NCI-H82 treated with DMSO at 0.1 percent for 48 hours (cell line): ENCODE results near the gene HPSE2.

Experiments used
- DNase-seq: peaks from one replicate; lab custom pipeline; 2025; ENCODE audit not compliant: unreplicated experiment; lab: John Stamatoyannopoulos, UW

HPSE2 gene

DNA sequence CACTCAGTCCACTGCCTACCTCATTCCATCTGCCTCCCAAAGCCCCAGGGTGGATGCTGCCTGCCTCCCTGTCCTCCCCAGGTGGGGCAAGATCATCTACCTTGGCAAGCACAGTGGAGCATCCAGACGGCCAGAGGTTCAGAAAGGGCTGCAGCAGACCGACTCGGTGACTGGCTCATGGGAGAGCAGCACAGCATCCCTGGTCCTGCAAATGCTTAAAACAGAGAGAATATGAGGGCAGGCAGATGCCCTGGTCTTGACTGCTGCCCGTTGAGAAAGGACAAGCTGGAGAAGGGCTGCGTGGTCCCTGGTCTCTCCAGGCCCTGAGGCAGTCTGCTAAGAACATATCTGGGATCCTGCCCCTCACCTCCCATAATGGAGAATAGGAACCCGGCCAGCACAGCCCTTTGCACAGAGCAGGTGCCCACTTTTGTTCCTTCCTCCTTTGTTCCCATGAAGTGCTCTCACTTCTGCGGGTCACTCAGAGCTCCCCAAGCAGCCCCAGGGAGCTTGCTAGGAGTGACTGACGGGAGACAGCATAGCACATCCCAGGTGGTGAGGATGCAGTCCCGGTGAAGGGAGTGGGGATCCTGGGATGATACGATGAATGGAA, 790.3 kb downstream of the HPSE2 start:
- no peak for DNase-seq

DNA sequence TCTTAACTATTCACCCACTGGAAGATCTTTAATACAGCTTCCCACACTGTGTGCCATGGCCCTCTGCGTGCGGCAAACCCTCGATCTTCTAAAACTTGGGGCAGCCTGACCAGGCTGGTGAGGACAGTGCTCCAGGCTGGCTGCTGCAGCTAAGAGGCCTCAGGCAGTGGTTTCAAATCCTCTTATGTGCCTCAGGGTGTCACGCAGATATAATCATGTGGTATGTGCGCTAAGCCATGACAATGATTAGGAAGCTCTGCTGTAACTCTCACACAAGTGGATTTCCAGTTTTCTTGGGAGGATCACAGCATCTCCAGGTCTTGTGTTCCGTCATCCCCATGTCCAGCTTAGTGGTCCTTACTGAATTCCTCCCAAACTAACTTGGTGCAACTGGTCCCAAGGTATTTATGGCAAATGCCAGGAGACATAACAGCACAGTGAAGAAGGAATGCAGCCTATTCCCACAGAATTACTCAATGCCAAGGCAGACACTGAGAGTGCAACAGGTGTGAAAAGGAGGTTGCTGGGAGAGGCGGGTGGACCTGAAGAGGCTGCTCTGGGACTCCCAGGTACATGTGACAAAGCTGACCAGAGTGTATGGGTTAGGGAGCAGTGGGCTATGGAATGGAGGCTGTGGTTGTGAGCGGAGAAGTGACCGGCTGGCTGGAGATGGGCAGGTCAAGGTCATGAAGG, 791.2 kb downstream of the HPSE2 start:
- DNase-seq = peak; percentile 40

DNA sequence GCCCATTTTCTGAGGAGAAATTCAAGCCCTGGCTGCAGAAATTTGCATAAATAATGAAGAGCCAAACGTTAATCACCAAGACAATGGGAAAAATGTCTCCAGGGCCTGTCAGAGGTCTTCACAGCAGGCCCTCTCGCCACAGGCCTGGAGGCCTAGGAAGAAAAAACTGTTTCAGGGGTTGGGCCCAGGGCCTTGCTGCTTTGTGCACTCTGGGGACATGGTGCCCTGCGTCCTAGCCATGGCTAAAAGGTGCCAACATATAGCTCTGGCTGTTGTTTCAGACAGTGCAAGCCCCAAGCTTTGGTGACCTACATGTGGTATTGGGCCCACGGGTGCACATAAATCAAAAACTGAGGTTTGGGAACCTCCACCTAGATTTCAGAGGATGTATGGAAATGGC, 796.9 kb downstream of the HPSE2 start:
- no peak for DNase-seq

DNA sequence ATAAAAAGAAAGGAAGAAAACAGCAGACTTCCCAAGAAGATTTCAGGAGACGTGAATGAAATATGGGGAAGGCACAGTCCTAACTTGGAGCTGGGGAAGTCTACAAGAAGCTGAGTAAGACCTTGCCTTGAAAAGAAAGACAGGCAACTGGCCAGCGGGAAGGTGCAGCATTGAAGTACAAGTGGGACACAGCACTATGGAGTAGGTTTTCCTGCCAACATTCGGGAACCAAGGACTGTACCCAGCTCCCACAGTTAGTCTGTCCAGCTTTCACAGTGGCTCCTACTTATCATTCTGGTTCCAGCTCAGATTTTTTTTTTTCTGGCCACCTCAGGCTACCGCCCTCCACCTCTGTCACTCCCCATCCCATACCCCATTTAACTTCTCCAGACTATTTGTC, 798.9 kb downstream of the HPSE2 start:
- no peak for DNase-seq

DNA sequence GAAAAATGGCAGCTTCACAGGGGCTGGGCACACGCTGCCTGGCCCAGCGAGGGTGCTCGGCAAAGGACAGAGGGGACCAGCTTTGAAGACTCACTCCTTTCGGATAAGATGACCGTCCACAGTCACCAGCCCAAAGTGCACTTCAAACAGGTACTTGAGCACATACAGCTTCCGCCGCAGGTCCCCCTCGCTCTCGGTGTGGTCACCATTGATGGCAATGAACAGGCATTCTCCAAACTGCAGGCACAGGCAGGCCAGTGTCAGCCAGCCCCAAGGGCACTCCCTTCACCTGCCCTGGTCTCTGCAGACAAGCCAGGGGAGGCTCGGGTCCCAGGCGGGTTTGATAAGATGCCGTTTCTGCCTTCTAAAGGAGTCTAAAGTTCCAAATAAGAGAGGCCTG, 800.5 kb downstream of the HPSE2 start:
- no peak for DNase-seq

DNA sequence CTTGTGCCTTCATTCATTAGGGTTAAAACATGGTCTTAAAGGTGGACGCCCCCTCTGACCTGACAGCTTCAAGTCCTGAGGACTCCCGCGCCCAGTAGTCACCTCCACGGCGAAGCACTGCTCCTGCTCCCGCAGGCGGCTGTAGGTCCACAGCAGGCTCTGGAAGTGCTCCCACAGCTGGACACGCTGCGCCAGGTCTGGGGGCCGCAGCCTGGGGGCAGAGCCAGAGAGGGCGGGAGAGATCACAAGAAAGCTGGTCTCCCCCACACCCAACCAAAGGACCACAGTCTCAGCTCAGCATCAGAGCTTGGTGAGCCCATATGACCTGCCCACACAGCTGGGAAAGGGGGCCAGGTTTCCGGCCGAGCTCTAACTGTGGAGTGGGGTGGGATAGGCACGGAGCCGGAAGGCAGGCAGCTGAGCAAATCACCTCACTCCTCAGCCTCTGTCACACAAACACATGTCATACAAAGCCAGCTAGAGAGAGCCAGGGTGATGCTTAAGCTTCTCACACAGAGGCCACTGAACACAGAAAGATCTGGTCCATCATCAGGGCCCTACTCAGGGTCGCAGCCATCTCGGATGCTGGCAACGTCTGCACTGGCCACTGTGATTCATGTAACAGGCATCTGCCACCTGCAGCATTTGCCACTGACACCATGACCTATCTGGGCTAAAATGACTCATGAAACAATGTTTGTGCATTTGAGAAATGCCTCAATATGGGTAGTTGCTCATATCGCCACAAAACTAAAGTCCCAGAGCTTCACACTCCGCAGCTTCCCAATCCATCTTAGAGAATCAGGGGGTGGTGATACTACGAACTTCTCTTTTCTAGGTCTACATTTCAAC, 801.5 kb downstream of the HPSE2 start:
- DNase-seq = no peak

DNA sequence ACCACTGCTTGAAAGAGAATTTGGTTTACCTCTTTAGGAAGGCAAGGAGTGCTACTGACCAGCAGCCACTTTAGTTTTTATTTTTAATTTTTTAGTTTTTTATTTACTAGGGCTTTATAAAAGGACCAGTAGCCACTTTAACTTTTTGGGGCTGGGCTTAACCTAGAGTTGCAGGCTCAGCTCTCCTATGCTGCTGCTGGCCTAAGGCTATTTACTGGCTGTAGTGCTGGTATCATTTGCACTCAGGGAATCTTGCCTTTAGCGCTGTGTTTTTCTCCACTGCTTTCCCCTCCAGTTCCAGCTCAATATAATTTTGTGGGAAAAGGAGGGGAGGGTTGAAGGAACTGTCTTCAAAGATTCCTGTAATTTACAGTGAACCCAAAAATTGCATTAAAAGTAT, 802.3 kb downstream of the HPSE2 start:
- DNase-seq = no peak

DNA sequence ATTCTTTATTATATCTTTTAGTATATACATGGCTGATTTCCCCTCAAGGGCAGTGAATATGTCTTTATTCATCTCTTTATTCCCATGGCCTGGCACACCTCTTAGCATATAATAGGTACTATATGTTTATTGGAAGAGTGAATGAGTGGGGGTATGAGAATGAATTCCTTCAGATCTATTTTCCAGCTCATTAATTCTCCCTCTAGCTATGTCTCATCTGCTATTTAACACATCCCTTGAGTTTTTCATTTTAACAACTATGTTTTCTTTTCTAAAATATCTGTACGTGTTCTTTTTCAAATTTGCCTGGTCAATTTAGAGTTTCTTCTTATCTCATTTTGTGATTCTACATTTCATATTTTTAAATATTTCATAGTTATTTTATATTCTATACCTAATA, 803.3 kb downstream of the HPSE2 start:
- DNase-seq = no peak

DNA sequence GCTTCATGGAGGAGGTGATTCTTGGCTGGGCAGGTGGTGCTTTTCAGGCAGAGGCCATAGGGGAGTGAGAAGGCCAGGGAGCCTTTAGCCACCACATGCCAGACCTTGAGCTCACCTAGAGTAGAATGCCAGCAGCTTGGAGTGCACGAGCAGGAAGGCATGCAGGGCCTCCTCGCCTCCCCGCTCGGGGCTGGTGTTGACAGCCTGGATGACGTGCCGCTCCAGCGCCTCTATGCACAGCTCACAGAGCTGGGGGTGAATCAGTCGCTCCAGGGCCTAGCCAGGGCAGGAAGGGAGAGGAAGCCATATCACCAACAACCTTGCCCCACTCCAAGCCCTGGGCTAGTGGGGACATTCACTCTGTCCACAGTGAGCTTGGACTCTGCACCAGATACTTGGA, 804.6 kb downstream of the HPSE2 start:
- no peak for DNase-seq

DNA sequence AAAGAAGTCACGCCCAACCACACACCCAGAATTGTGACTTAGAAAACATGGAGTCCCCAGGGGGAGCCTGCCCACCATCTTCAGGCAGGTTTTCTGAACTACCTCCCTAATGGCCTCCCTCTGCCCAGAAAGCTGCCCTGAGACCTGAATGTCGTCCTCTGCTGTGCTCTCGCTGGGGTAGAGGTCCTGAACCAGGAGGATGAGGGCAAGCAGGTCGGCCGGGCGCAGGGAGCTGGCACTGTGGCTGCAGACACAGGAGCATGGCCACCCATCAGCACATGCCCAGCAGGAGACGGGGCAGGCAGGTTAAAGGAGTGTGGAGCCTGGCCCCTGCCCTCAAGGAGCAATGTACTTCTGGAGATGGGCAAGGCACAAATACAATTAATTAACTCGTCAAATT, 805.2 kb downstream of the HPSE2 start:
- DNase-seq = no peak

DNA sequence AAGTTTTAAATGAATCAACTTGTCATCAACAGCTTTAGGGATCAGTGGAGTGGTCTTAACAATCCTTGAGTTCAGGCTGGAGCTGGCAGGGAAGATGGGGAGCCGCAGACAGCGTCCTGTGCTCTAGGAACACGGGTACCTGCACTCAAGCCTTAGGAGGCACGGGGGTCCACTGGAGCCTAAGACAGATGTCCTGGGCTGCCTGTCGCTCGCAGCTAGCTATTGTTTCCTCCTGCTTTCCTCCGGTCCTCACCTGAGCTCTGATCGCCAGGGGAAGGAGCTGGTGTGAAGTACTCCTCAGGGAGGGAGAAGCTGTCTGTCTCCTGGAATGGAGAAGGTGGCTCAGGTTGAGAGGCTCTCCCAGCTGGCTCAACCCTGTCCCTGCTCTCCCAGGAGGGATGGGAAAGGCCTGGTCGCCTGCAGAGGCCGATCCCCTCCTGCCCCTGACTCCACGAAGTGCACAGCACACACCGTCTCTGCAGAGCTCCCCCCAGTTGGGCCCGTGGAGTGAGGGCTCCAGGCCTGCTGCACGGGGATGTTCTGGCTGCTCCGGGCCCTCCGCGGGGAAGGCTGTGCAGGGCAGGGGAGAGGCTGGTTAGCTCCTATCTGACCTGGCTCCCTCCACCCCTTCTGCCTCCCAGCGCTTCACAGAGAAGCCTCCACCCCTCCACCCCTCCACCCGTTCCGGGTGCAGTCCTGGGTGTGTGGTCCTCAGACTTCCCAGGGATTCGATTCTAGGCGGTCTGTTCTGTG, 806.2 kb downstream of the HPSE2 start:
- no peak for DNase-seq

DNA sequence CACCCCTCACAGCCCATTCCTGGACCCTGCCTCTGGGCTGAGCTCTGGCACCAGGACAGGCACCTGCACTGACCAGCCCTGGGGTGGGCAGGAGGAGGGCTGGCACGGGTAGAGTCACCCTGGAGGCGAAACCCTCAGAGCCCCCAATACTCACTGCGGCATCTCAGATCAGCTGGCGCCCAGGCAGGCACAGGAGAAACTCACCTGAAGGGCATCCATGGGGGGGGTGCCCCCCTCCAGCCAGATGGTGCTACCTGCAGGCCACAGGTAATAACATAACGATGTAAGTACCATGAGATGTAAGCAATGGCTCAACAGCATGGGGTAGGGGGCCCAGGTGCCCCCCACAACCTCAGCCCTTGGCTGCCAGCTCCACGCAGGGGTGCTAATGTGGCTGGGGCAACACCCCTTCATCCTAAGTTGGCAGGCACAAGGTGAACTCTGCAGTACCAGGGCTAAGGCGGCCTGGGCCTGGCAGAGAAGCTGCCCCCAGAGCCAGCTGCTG, 808.6 kb downstream of the HPSE2 start:
- no peak for DNase-seq

DNA sequence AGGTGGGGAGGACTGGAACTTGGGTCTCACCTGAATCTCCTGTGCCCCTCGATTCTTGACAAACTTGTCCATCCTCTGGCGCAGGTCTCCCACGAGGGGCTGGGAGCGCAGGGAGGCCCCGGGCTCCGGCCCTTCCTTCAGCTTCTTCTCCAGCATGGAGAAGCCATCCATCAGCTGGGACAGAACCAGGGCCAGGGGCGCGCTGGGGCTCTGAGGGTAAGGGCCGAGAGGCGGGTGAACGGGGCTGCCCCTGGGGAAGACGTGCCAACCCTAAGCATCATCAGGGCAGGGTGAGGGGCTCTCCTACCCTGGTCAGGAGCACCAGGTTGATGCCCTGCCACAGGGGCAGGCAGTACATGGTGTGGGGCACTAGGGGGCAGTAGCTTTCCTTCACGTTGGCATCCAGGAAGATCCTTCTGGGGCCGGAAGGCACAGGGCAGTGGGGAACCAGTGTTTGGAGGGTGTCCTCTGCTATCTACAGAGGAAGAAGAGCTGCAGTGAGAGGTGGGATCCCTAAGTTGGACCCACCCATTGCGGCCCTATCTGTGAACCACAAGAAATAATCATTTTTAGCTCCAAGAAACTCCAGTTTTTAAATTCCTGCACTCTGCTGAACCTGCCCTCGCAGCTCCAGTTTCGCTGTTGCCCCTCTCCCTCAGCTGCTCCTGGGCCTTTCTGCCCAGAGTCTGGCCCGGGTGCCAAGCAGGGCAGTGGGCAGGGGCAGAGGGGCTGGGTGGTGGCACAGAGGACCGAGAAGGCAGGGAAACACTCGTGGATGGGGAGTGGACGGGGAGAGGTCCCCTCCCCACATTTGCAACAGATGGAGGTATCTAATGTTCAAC, 809.9 kb downstream of the HPSE2 start:
- DNase-seq = peak; percentile 17

DNA sequence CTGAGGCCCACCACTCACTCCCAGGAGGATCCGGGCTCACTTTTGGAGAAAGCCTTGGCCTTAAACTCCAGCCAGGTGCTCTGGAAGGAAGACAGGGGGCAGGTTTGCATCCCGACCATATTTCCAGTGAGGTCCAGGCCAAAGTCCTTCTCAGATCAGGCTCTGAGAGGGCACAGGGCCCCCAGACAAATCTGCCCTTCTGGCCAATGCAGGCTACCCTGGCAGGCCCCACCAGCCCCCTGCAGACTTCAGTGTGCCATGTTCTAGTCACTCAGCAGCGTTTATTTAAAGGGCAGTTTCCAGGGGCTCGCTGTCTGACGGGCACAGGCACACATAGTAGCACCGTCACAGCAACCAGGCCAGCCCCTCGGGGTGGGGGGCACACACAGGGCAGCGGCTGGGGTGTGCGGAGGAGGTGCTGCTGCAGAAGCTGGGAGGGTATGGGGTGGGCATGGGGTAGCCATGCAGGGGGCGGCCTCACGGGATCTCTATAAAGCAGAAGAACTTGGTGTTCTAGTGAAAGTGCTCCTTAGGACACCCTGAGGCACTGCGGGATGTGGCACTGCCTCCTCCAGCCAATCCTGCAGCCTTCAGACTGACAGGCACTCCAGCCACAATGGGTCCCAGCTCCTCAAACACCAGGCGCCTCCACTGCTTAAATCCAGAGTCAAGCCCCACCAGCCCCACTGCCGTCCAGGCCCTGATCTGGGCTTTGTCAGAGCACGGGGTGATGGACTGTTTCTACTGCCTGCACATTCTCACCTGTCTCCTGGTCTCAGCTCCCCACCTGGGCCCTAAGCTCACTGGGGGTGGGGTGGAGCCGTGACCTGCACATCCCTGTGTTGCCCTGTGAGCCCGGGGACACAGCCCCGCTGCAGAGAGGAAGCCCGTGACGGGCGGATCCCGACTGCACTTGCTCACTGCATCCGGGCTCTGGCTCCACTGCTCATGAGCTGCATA, 811.1 kb downstream of the HPSE2 start:
- DNase-seq = no peak

DNA sequence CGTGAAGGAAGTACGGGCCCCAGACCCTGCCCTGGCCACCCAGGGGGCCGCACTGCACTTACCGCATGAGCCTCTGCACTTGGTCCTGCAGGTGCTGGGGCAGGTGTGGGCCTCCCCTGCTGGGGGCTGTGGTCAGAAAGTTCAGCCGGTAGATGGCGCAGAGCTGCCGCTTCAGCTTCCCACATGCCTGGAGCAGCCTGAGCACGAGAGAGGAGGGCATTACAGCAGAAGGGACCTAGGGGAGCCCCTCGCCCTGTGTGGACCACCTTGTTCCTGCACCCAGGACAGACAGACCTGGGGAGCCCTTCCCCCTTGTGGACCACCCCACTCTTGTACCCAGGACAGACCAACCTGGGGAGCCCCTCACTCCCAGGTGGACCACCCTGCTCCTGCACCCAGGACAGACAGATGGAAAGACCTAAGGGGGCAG, 811.9 kb downstream of the HPSE2 start:
- no peak for DNase-seq

DNA sequence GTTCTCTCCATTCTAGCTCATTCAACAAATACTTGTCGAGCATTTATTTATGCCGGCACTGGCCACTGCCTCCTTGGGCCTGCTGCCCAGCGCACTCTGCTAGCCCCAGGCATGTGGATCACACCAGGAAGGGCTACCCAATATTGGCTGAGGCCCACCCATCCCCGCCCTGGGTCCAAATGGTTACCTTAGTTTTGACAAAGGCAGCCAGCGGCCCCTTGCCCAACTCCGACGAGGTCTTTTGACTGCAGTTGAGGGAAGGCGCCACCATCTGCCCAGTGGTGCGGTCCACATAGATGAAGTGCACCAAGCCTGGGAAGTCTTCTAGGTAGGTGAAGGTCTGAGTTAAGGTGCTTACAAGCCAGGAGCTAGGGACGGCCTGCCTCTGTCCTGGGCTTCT, 813.5 kb downstream of the HPSE2 start:
- no peak for DNase-seq

DNA sequence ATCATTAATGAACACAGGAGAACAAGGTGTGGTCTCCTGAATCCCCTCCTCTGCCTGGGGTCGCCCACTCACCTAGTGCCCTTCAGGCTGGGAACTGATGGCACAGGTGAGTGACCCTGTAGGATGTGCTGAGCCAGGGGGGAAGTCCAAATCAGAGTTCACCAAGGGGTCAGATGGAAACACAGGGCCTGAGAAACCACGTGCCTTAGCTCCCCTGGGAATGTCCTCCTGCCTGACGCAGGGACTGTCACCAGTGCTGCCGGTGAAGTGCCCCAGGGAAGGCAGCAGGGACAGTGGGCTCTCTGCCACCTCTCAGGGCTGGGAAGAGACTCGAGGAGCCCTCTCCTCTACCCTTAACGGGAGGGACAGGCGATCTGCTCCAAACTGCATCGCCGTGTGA, 814.9 kb downstream of the HPSE2 start:
- no peak for DNase-seq

DNA sequence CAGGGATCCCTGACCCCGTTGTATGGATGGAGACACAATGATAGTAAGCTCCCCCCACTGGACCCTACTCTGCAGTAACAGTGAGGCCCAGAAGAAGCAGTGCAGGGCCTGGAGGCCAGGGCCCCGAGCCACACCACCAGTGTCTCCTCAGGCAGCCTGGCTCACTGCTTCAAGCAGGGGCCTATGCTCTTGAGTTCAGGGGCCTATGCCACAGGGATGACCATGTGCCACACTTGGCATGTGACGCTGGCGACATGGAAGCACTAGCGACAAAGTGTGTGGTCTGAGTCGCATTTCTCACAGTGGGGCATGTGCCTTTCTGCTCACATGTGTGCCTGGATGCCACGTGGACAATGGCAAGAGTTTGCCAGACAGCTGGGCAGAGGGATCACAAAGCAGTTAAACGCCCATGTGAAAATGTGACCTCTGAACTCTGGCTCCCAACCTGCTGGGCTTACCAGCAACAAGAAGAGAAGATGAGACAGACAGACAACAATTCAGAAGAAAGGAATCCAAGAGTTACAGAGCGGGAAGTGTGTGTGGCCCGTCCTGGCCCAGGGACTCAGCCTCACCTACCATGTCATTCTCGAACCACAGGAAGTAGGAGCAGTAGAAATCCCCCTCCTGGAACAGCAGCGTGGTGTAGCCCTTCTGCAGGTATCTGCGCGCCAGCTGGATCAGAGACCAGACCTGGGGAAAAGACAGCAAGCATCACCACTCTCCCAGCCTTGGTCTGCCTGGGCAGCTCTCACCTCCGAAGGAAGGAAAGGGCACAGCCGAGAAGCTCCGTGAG, 816.0 kb downstream of the HPSE2 start:
- DNase-seq = no peak
